Raji (cell line): ENCODE results near the gene BRD1.

Experiments
- POLR2A ChIP-seq: IDR thresholded peaks from 2 replicates; pipeline ENCODE4 v1.6.1; 2011; ENCODE audit warnings: low read depth, low read length, control low read depth; ENCODE audit not compliant: insufficient read depth

The BRD1 gene

DNA sequence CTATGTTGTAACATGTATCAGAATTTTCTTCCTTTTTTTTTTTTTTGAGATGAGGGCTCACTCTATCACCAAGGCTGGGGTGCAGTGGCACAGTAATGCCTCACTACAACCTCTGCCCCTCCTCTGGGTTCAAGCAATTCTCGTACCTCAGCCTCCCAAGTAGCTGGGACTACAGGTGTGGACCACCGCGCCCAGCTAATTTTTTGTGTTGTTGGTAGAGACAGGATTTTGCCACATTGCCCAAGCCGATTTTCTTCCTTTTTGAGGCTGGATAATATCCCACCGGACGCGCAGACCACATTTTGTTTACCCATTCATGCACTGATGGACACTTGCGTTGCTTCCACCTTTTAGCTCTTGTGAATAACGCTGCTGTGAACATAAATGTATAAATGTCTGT is 97.0 kb downstream of the BRD1 start:
- TF ChIP-seq POLR2A: no peak

DNA sequence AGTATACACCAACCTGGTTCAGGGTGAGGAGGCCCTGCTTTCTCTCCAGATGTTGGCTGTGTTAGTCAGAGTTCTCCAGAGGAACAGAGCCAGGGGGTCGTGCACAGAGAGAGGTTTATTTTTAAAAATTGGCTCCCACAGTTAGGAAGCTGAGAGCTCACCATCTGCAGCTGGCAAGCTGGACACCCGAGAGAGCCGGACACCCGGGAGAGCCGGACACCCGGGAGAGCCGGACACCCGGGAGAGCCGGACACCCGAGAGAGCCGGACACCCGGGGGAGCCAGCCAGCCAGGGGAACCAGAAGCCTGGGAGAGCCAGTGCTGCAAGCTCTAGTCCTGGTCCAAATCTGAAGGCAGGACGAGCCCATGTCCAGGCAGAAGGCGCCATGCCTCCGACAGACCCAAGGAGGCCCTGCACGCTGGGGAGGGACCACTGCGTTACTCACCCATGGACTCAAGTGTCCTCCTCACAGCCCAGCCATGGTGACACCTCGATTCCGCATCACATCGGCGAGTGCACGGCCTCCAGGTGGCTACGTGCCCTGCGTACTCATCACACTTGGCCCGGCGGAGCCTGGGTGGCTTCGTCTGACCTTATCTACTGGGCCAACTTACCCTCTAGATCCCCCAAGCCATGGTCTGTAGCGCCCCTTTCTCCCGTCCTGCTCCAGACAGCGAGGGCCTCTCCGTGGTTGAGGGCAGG is 99.0 kb downstream of the BRD1 start:
- TF ChIP-seq POLR2A: no peak

DNA sequence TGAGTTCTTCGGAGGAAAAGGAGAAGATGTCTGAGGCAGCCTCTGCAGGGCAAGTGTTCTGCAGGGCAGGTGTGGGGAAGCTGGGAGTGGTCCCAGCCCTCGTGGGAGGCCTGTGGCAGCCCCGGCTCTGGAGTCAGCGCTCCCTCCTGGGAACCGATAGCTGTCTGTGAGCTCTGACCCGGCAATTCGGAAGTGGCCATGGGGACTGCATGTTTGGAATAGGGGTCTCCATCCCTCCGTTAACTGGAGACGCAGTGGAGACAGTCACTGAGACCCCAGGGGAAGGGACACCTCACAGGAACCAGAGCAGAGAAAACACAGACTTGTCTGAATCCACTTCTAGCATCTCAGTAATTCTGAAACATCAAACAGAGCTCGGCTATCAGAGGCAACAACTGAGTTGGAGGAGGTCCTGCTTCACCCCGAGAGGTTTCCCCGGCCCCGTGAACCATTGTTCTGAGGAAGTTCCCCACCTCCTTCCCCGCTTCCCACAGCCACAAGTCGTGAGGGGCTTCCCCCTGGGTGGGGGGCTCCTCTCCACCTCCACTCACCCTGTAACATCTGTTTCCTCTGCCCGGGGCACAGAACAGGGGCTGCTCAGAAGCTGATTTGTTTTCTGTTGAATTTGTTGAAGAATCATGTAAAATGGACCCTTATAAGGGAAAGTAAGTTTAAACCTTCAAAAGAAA is 99.6 kb downstream of the BRD1 start:
- no peak for TF ChIP-seq POLR2A

DNA sequence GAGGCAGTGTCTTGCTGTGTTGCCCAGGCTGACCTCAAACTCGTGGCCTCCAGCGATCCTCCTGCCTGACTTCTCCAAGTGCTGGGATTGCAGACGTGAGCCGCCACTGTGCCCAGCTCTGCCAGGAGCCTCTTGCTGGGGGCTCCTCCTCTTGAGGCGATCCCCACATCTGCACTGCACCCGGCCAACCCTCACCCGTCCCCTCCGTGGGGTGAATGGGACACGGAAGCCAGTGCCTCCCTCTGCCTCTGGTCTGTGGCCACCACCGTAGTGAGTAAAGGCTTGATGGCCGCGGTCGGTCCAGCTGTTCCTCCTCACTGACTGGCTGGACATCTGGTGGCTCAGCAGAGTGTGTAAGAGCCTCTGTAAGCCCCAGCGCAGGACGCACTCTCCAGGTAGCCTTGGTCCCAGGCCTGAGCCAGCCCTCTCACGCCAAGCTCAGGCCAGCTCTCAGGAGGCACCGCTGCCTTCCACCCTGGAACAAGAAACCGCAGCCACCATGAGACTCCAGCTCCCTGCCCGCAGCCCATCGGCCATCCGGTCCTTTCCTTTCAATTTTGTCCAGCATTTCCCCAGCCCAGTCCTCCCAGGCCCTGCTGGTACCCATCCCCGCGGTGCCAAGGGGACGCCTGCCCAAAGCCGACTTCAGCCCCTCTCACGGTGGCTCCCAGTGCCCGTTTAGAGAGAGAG is 100.3 kb downstream of the BRD1 start:
- no peak for TF ChIP-seq POLR2A

DNA sequence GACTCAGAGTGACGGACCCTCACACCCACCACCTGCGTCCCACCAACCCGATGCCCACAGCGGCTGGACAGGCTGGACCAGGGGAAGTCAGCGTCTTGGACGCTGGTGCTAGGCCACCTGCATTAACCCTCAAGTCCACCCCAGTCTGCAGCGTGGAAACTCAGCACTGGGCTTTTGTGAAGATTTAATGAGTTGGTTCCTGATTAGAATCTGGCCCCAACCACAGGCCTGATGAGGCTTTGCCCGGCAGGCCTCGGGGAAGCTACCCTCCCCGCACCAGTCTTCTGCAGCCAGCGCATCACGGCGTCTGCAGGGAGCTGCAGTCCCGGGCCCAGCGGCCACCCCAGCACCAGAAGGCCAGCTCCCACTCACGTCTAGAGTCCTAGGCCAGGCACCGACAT is 101.0 kb downstream of the BRD1 start:
- no peak for TF ChIP-seq POLR2A

DNA sequence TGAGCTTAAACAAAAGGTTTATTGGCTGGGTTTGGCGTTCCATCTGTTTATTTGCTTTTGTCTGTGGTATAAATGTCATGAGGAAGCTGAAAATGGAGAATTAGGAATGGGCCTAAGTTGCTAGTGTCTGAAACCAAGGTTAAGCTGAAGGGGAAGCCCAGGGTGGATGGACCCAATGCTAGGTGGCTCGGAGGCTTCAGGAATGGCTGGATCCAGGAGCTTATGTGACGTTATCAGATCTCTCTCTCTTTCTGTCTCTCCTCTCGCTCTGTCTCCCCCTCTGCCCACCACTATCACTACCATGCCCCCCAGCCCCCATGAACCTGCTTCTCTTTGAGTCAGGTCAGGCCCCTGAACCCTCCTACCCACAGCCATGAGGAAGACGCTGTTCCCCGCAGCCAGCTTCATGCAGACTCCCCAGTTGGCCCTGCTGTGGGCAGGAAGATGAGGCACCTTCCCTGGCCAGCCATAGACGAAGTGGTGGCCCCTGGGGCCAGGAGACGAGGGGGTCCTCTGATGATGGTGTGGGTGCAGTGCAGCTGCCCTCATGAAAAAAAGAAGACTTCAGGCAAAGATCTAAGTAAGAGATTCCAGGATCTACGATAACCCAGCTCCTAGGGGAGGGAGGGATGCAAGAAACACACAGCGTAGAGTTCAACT is 101.5 kb downstream of the BRD1 start:
- no peak for TF ChIP-seq POLR2A

DNA sequence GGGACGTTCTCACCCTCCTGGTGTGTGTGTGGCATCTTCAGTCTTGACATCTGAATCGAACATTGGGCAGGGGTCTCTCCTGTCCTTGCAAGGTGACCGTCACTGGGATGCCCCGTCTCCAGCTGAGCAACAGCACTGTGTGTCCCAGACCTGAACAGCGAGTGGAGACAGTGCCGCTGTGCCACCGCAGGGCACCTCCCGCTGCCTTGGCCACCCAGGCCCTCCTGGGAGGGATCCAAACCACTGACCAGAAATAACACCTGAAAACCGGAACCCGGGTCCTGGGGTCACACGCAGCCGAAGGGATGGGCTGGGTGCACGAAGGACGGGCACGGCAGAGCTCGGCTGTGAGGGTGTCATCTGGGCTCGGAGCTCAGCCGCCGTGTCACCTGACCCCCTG is 102.2 kb downstream of the BRD1 start:
- no peak for TF ChIP-seq POLR2A

DNA sequence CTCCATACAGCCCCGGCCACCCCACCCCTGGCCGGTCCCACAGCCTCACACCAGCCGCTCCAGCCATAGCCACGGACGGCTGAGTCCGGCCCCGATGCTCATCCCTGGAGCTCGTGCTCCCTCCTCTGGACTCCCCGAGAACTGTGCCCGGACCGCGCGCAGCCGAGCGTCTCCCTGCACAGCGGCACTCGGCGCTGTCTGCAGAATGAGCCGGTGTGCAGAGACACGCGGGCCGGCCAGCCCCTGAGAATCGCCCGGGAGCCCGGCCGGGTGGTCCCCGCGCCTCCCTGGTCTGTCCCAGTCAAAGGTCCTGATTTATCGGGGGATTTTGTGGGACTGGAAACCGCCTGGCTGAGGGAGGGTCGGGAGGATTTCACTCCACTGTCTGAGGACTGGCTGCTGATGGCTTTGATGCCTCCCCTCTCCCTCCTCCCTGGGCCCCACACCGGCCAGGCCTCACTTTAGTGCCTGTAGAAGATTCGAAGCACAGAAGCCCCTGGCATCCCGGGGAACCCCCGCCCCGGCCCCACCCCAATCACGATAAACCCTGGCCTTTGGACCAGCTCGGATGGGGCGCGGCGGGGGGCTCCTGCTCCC is 102.7 kb downstream of the BRD1 start:
- TF ChIP-seq POLR2A: no peak

DNA sequence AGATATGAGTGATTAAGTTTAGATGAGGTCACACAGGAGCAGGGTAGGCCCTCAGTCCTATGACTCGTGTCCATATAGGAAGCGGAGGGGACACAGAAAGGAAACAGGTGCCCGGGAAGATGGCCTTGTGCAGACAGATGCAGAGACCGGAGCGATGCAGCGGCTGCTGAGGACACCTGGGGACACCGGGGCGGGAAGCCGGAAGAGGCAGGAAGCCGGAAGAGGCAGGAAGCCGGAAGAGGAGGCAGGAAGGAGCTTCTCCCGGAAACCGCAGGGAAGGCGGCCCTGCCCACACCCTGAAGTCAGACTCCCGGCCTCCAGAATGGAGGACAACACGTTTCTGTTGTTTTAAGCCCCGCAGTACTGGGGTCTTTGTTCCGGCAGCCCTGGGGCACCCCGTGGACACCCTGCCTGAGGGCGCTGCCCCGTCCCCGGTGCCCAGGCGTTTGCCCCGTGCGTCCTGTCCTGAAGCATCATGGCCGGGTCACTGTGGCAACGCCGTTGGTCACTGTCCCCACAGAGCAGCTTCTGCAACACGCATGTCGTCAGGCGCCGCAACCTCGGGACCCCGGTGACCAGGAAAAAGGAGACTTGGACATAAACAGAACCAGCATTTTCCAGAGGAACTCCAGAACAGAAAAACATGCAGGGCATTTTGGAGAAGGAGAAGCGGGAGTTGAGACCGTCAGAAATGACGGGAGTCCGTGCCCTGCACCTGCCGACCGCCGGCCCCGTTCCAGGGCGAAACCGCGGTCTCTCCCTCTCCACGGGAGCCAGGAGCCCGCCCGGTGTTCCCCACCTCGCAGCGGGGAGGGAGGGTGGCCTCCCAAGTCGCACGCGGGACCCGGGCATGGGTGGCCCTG is 103.4 kb downstream of the BRD1 start:
- TF ChIP-seq POLR2A: no peak

DNA sequence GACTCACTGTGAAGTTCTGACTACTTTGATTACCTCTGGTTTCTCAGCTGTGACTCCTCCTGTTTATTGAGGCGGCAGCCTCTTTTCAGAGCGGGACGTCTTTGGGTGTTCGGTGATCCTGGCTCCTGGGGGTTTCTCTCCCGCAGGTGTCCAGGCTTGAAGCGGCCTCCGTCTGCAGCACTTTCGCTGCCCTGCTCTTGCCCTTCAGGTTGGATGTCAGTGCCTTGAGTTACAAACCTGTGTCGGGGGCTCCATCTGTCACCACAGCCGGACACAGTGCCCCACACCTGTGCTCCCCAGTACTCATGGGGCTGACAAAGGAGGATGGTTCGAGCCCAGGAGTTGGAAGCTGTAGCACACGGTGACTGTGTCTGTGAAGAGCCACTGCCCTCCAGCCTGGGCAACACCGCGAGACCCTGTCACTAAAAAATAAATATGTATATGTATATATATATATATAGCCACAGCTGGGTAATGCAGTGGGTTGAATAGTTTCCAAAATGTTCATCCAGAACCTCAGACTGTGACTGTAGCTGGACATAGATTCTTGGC is 104.1 kb downstream of the BRD1 start:
- no peak for TF ChIP-seq POLR2A
